ENCODE data around the gene MIA3. TPM values are rescaled to one million over a fixed set of nuclear protein-coding genes. Genes with fewer than 3 reads are reported as not detected.
A peak's percentile ranks its signal among the peaks of the same experiment; 100 is the strongest.

MIA3 gene
- total and polyA plus RNA-seq, 2 experiments from 2014 or later = 32.7 to 40.0 TPM

GRCh38 chr1:222618880-222619596 lies 1.1 kb downstream of the MIA3 start:
- Histone ChIP-seq H3K27me3 (ENCODE audit: insufficient read depth) (no peaks in the 10 kb centered on the region), H3K4me3 (peak overlapping the region; percentile 92), H3K27ac (ENCODE audit: low read depth) (no peak overlapping the region), H3K4me1 (ENCODE audit: insufficient read depth) (peaks cover 18% of the 10 kb centered on the region), H3K36me3 (ENCODE audit: insufficient read depth) (peaks cover 2% of the 10 kb centered on the region; the same call in 1 of the 2 replicates), H4K20me1 (replicated peaks; ENCODE audit: insufficient read depth) (peaks cover 10% of the 10 kb centered on the region), H2AFZ (peak overlapping the region; percentile 74), H3F3A (replicated peaks; ENCODE audit: low read depth) (peaks cover 6% of the 10 kb centered on the region; the same call in 1 of the 2 replicates), H3K9me2 (ENCODE audit: insufficient read depth) (no peaks in the 10 kb centered on the region), H3K4me2 (peak overlapping the region; percentile 86), H3K79me2 (replicated peaks; ENCODE audit: insufficient read depth) (peaks cover 40% of the 10 kb centered on the region)
- peaks cover 11% of the 10 kb centered on the region for H3K4me1 Mint-ChIP-seq
- peak overlapping the region; percentile 90 for H3K4me3 Mint-ChIP-seq
- no peaks in the 10 kb centered on the region for H3K9me3 Mint-ChIP-seq
- H3K36me3 Mint-ChIP-seq (ENCODE audit: low read depth) = peaks cover 18% of the 10 kb centered on the region
- peaks cover 8% of the 10 kb centered on the region for H3K27me3 Mint-ChIP-seq (ENCODE audit: insufficient read depth, low read depth, poor library complexity)
- TF ChIP-seq REST (IDR thresholded peaks at IDR 0.05; ENCODE audit: unreplicated experiment) (no peak), EZH2 (IDR thresholded peaks at IDR 0.05; ENCODE audit: low read depth, unreplicated experiment) (no peak), ETS1 (IDR thresholded peaks at IDR 0.05) (no peak), ZNF114 (CRISPR knock-in tag; IDR thresholded peaks at IDR 0.05) (no peak), CTCF (conservative IDR thresholded peaks at IDR 0.05; ENCODE audit: low read depth in 2 of 2) (no peak)
- TF ChIP-seq, protein P1, sequence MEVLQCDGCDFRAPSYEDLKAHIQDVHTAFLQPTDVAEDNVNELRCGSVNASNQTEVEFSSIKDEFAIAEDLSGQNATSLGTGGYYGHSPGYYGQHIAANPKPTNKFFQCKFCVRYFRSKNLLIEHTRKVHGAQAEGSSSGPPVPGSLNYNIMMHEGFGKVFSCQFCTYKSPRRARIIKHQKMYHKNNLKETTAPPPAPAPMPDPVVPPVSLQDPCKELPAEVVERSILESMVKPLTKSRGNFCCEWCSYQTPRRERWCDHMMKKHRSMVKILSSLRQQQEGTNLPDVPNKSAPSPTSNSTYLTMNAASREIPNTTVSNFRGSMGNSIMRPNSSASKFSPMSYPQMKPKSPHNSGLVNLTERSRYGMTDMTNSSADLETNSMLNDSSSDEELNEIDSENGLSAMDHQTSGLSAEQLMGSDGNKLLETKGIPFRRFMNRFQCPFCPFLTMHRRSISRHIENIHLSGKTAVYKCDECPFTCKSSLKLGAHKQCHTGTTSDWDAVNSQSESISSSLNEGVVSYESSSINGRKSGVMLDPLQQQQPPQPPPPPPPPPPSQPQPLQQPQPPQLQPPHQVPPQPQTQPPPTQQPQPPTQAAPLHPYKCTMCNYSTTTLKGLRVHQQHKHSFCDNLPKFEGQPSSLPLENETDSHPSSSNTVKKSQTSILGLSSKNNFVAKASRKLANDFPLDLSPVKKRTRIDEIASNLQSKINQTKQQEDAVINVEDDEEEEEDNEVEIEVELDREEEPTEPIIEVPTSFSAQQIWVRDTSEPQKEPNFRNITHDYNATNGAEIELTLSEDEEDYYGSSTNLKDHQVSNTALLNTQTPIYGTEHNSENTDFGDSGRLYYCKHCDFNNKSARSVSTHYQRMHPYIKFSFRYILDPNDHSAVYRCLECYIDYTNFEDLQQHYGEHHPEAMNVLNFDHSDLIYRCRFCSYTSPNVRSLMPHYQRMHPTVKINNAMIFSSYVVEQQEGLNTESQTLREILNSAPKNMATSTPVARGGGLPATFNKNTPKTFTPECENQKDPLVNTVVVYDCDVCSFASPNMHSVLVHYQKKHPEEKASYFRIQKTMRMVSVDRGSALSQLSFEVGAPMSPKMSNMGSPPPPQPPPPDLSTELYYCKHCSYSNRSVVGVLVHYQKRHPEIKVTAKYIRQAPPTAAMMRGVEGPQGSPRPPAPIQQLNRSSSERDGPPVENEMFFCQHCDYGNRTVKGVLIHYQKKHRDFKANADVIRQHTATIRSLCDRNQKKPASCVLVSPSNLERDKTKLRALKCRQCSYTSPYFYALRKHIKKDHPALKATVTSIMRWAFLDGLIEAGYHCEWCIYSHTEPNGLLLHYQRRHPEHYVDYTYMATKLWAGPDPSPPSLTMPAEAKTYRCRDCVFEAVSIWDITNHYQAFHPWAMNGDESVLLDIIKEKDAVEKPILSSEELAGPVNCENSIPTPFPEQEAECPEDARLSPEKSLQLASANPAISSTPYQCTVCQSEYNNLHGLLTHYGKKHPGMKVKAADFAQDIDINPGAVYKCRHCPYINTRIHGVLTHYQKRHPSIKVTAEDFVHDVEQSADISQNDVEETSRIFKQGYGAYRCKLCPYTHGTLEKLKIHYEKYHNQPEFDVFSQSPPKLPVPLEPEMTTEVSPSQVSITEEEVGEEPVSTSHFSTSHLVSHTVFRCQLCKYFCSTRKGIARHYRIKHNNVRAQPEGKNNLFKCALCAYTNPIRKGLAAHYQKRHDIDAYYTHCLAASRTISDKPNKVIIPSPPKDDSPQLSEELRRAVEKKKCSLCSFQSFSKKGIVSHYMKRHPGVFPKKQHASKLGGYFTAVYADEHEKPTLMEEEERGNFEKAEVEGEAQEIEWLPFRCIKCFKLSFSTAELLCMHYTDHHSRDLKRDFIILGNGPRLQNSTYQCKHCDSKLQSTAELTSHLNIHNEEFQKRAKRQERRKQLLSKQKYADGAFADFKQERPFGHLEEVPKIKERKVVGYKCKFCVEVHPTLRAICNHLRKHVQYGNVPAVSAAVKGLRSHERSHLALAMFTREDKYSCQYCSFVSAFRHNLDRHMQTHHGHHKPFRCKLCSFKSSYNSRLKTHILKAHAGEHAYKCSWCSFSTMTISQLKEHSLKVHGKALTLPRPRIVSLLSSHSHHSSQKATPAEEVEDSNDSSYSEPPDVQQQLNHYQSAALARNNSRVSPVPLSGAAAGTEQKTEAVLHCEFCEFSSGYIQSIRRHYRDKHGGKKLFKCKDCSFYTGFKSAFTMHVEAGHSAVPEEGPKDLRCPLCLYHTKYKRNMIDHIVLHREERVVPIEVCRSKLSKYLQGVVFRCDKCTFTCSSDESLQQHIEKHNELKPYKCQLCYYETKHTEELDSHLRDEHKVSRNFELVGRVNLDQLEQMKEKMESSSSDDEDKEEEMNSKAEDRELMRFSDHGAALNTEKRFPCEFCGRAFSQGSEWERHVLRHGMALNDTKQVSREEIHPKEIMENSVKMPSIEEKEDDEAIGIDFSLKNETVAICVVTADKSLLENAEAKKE (CRISPR knock-in tag; IDR thresholded peaks at IDR 0.05) = no peak
- DNase-seq (ENCODE audit: low spot score) (peak; percentile 57), ATAC-seq (peak; percentile 40)
- no peak overlapping the region for H3K27ac Mint-ChIP-seq
